ENCODE measurements around the gene YWHAB. TPM values are rescaled to one million over a fixed set of nuclear protein-coding genes. Genes with fewer than 3 reads are reported as not detected.

YWHAB gene
- total RNA-seq, 1 donor, result 180 TPM

DNA sequence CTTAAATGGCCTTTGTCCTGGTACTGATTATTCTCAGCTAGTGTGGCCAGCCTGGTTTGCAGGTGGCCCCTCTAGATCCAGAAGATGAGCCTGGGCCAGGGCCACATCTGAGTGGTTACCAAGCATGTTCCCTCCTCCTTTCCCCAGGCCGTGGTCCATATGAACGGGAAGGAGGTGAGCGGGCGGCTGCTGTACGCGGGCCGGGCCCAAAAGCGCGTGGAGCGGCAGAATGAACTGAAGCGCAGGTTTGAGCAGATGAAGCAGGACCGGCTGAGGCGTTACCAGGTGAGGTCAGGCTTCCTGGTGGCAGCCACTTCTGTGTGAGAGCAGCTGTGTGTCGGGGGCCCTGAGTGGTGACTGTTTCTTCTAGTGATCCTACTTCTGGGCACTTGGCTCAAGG lies 35.9 kb downstream of the YWHAB start:
- TF ChIP-seq, protein P1, sequence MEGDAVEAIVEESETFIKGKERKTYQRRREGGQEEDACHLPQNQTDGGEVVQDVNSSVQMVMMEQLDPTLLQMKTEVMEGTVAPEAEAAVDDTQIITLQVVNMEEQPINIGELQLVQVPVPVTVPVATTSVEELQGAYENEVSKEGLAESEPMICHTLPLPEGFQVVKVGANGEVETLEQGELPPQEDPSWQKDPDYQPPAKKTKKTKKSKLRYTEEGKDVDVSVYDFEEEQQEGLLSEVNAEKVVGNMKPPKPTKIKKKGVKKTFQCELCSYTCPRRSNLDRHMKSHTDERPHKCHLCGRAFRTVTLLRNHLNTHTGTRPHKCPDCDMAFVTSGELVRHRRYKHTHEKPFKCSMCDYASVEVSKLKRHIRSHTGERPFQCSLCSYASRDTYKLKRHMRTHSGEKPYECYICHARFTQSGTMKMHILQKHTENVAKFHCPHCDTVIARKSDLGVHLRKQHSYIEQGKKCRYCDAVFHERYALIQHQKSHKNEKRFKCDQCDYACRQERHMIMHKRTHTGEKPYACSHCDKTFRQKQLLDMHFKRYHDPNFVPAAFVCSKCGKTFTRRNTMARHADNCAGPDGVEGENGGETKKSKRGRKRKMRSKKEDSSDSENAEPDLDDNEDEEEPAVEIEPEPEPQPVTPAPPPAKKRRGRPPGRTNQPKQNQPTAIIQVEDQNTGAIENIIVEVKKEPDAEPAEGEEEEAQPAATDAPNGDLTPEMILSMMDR (IDR thresholded peaks at IDR 0.05; ENCODE audit: insufficient read depth, low read length), result no peak
- DNase-seq (ENCODE audit: low read depth), result no peak
- H3K4me3 ChIP-seq (ENCODE audit: low read depth, low read length), result no peak overlapping the region

DNA sequence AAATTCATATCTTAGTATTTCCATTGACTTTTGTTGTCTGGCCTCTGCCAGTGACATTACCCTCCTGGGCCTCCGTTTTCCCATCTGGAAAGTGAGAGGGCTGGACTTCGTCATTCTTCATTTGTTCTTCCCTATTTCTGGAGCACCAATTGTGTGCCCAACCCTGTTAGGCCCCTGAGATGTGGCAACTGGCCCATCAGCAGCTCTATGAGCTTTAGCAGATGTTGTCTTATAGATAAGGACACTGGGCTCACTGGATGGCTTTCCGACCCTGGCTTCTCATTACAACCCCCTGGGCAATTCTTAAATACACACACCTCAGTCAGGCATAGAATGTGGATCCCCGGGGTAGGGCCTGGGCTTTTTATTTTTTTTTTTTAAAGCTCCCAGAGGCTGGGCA lies 39.0 kb downstream of the YWHAB start:
- no peak overlapping the region for H3K4me3 ChIP-seq (ENCODE audit: low read depth, low read length)
- TF ChIP-seq, protein P1 (IDR thresholded peaks at IDR 0.05; ENCODE audit: insufficient read depth, low read length), result no peak
- DNase-seq (ENCODE audit: low read depth), result peak; percentile 7

DNA sequence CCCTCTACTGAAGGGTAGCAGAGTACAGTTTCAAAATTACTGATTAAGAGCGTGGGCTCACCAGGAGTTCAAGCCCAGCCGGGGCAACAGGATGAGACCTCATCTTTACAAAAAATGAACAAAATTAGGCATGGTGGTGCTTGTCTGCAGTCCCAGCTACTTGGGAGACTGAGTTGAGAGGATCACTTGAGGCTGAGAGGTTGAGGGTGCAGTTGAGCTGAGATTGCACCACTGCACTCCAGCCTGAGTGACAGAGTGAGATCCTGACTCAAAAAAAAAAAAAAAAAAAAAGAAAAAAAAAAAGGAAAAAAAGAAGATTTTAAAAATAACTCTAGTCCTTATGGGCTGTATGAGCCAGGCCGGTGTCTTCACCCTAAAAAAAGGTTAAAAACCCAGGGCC lies 43.1 kb downstream of the YWHAB start:
- DNase-seq (ENCODE audit: low read depth), result no peak
- H3K4me3 ChIP-seq (ENCODE audit: low read depth, low read length), result no peak overlapping the region
- TF ChIP-seq, protein P1 (IDR thresholded peaks at IDR 0.05; ENCODE audit: insufficient read depth, low read length), result no peak

DNA sequence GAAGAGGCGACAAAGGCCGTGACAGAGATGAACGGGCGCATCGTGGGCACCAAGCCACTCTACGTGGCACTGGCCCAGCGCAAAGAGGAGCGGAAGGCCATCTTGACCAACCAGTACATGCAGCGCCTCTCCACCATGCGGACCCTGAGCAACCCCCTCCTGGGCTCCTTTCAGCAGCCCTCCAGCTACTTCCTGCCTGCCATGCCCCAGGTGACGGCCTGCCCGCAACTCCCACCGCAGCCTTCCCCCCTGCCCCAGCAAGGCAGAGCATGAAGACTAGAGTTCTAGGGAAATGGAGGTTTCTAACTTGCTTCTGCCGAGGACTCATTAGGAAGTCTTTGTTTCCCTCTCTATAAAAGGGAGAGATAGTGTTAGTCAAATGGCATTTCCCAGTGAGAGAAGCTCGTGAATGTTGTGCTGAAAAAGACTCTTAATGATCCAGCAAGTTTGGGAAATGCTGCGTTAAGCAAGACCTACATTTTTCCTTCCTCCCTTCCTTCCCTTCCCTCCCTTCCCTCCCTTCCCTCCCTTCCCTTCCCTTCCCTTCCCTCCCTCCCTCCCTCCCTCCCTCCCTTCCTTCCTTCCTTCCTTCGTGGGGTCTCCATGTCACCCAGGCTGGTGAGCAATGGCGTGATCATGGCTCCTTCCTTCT lies 45.1 kb downstream of the YWHAB start:
- no peak overlapping the region for H3K4me3 ChIP-seq (ENCODE audit: low read depth, low read length)
- DNase-seq (ENCODE audit: low read depth), result no peak
- TF ChIP-seq, protein P1 (IDR thresholded peaks at IDR 0.05; ENCODE audit: insufficient read depth, low read length), result no peak

DNA sequence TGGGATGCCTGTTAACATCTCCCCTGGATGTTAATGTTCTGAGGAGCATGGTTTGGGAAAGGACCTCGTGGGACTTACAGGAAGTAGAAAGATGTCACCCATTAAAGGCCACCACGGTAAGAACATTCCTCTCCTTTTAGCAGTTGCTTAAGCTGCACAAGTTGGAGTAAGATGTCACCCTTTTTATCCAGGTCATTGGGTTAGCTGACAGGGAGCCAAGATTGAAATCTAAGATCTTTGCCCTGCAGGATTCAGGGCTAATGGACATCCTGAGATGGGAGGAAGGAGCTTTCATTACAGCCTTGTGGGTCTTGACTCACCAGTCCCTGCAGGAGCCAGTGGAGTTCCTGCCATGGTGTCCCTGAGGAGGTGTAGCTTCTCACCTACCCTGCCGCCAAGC lies 46.4 kb downstream of the YWHAB start:
- DNase-seq (ENCODE audit: low read depth), result no peak
- TF ChIP-seq, protein P1 (IDR thresholded peaks at IDR 0.05; ENCODE audit: insufficient read depth, low read length), result no peak
- no peak overlapping the region for H3K4me3 ChIP-seq (ENCODE audit: low read depth, low read length)

DNA sequence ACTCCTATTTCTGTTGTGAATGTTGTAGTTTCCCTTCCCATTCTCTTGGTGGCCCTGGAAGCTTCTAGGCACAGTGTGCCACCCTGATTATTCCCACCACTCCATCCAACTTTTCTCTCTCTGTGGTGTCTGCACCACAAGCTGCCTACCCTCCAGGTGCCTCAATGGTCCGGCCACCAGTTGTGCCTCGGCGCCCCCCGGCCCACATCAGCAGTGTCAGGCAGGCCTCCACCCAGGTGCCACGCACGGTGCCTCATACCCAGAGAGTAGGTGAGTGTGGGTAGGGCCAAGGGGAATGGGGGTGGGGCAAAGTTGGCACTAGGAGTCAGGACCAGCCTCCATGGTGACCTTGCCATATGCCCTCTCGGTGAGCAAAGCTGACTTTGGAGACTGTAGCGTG lies 47.4 kb downstream of the YWHAB start:
- no peak overlapping the region for H3K4me3 ChIP-seq (ENCODE audit: low read depth, low read length)
- no peak for DNase-seq (ENCODE audit: low read depth)
- TF ChIP-seq, protein P1 (IDR thresholded peaks at IDR 0.05; ENCODE audit: insufficient read depth, low read length), result no peak

DNA sequence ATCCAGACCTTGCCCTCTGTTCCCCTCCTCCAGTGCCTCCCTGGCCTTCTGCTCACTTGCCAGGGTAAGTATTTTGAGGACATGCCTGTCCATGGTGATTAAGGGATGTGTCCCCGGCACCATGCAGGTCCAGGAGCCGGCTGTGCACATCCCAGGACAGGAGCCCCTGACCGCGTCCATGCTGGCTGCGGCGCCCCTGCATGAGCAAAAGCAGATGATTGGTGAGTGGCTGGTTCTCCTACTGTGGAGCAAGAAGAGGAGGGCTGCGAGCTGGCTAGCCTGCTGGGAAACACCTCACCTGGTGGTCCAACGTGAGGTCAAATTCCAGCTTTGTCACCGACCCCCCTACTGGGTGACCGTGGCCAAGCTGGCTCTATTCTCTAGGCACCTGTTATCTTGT lies 51.0 kb downstream of the YWHAB start:
- TF ChIP-seq, protein P1 (IDR thresholded peaks at IDR 0.05; ENCODE audit: insufficient read depth, low read length), result no peak
- H3K4me3 ChIP-seq (ENCODE audit: low read depth, low read length), result no peak overlapping the region
- DNase-seq (ENCODE audit: low read depth), result no peak

Measured in fibroblast of the aortic adventitia (primary cell).